ENCODE data around the gene NFKBIE. TPM values are rescaled to one million over a fixed set of nuclear protein-coding genes. Genes with fewer than 3 reads are reported as not detected.
A peak's percentile ranks its signal among the peaks of the same experiment; 100 is the strongest.

The NFKBIE gene
- total and polyA plus RNA-seq, 9 of the 15 experiments (the other 6 are each of a cell fraction or from before 2014, with no cell fraction given), result 2.1 to 16.4 (median 11.7) TPM

- TF ChIP-seq, protein P1, sequence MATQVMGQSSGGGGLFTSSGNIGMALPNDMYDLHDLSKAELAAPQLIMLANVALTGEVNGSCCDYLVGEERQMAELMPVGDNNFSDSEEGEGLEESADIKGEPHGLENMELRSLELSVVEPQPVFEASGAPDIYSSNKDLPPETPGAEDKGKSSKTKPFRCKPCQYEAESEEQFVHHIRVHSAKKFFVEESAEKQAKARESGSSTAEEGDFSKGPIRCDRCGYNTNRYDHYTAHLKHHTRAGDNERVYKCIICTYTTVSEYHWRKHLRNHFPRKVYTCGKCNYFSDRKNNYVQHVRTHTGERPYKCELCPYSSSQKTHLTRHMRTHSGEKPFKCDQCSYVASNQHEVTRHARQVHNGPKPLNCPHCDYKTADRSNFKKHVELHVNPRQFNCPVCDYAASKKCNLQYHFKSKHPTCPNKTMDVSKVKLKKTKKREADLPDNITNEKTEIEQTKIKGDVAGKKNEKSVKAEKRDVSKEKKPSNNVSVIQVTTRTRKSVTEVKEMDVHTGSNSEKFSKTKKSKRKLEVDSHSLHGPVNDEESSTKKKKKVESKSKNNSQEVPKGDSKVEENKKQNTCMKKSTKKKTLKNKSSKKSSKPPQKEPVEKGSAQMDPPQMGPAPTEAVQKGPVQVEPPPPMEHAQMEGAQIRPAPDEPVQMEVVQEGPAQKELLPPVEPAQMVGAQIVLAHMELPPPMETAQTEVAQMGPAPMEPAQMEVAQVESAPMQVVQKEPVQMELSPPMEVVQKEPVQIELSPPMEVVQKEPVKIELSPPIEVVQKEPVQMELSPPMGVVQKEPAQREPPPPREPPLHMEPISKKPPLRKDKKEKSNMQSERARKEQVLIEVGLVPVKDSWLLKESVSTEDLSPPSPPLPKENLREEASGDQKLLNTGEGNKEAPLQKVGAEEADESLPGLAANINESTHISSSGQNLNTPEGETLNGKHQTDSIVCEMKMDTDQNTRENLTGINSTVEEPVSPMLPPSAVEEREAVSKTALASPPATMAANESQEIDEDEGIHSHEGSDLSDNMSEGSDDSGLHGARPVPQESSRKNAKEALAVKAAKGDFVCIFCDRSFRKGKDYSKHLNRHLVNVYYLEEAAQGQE (IDR thresholded peaks at IDR 0.05; ENCODE audit: borderline replicate concordance), result peak; percentile 95
- TF ChIP-seq, protein P1 (CRISPR knock-in tag; IDR thresholded peaks at IDR 0.05; ENCODE audit: low read depth), result peak; percentile 19; the same call in 1 of the 2 replicates
- TF ChIP-seq CEBPB (tag; IDR thresholded peaks at IDR 0.05) (no peak), PCBP1 (IDR thresholded peaks at IDR 0.05; ENCODE audit: low read depth, low read length, poor library complexity, severe bottlenecking) (peak; percentile 75), KAT8 (IDR thresholded peaks at IDR 0.05; ENCODE audit: low read depth) (no peak), ZNF75A (CRISPR knock-in tag; IDR thresholded peaks at IDR 0.05) (no peak), MBD2 (IDR thresholded peaks at IDR 0.05; ENCODE audit: borderline replicate concordance, low read depth) (0 out of 2 replicates have a peak, but pooled peaks have one; percentile 12), NONO (IDR thresholded peaks at IDR 0.05; ENCODE audit: low read depth in 2 of 2, low read length in 1 of 2) (peak; percentile 82 to 86), CSDE1 (IDR thresholded peaks at IDR 0.05) (no peak), TRIM24 (IDR thresholded peaks at IDR 0.05) (peak in 1 of 2 experiments; percentile 54; a peak in 1 of 4 replicates), GABPB2 (CRISPR knock-in tag; conservative IDR thresholded peaks at IDR 0.05) (peak; percentile 9; the same call in 1 of the 2 replicates), SREBF2 (CRISPR knock-in tag; IDR thresholded peaks at IDR 0.05) (no peak), PRMT5 (CRISPR knock-in tag; IDR thresholded peaks at IDR 0.05) (0 out of 2 replicates have a peak, but pooled peaks have one; percentile 65), PYGO2 (tag; IDR thresholded peaks at IDR 0.05) (no peak), ARNT (IDR thresholded peaks at IDR 0.05) (no peak), KLF1 (tag; IDR thresholded peaks at IDR 0.05) (0 out of 2 replicates have a peak, but pooled peaks have one; percentile 22), PTRF (tag; IDR thresholded peaks at IDR 0.05) (no peak)
- TF ChIP-seq, protein P2, sequence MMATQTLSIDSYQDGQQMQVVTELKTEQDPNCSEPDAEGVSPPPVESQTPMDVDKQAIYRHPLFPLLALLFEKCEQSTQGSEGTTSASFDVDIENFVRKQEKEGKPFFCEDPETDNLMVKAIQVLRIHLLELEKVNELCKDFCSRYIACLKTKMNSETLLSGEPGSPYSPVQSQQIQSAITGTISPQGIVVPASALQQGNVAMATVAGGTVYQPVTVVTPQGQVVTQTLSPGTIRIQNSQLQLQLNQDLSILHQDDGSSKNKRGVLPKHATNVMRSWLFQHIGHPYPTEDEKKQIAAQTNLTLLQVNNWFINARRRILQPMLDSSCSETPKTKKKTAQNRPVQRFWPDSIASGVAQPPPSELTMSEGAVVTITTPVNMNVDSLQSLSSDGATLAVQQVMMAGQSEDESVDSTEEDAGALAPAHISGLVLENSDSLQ (IDR thresholded peaks at IDR 0.05), result no peak
- TF ChIP-seq, protein P3, sequence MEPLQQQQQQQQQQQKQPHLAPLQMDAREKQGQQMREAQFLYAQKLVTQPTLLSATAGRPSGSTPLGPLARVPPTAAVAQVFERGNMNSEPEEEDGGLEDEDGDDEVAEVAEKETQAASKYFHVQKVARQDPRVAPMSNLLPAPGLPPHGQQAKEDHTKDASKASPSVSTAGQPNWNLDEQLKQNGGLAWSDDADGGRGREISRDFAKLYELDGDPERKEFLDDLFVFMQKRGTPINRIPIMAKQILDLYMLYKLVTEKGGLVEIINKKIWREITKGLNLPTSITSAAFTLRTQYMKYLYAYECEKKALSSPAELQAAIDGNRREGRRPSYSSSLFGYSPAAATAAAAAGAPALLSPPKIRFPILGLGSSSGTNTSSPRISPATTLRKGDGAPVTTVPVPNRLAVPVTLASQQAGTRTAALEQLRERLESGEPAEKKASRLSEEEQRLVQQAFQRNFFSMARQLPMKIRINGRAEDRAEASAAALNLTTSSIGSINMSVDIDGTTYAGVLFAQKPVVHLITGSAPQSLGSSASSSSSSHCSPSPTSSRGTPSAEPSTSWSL (CRISPR knock-in tag; IDR thresholded peaks at IDR 0.05; ENCODE audit: borderline replicate concordance), result peak; percentile 85; the same call in 1 of the 2 replicates
These were observed 8.2 kb downstream of the NFKBIE start, which contains the start of gene SLC35B2 (continued) for GRCh38 chr6:44257025-44257752.
